ENCODE data around the gene PRDM16. TPM values are rescaled to one million over a fixed set of nuclear protein-coding genes. Genes with fewer than 3 reads are reported as not detected.

The PRDM16 gene
- total and polyA plus RNA-seq, 8 donors: 9.6 to 18.0 (median 14.7) TPM

DNA sequence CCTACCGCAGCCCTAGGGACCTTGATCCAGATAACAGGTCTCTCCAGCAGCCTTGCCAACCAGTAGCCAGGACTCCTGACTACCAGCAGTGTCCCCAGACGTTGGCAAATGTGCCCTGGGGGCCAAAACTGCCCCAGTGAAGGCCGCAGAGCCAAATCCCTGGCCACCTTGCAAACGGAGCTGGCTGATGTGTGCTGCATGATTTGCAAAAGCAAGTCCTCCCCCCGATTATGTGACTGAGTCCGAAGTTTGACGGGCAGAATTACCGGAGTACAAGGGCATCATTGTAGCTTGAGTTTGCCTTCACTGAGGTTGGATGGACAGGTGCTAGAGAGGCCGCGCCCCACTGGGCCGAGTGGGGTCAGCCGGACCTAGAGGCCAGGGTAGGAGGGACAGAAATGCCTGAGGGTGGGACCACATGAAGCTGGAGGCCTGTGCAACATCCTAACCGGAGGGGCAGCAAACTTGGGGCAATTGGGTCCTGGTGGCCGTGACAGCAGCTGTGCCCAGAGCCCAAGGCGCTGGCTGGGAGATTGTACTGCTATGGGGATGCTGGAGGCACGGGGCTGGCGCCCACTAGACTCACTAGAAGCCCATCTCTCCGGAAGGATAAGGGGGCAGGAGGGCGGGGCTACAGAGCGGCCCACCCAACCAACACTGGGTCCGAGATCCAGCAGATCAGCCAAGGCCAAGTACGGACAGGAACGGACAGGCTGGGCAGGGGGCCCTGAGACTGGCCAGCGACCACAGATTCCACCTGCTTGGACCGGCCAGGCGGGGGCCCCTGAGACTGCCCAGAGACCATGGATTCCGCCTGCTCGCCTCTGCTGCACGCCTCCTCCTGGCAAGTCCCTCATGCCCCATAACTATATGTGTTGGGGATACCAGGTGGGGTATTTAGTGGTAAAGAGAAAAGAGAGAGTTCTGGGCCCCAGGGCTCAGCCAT lies 388.2 kb downstream of the PRDM16 start:
- DNase-seq (peak in 1 of 4 donors; percentile 78), ATAC-seq (no peak)
- no peaks in the 10 kb centered on the region for H3K36me3 ChIP-seq
- peaks cover 3 to 25% of the 10 kb centered on the region in 2 donors for H3K4me1 ChIP-seq
- H3K9me3 ChIP-seq: no peaks in the 10 kb centered on the region
- no peak overlapping the region for H3K4me3 ChIP-seq
- intact Hi-C loops (cut with DNase I): no loop called here
- TF ChIP-seq, protein P1, sequence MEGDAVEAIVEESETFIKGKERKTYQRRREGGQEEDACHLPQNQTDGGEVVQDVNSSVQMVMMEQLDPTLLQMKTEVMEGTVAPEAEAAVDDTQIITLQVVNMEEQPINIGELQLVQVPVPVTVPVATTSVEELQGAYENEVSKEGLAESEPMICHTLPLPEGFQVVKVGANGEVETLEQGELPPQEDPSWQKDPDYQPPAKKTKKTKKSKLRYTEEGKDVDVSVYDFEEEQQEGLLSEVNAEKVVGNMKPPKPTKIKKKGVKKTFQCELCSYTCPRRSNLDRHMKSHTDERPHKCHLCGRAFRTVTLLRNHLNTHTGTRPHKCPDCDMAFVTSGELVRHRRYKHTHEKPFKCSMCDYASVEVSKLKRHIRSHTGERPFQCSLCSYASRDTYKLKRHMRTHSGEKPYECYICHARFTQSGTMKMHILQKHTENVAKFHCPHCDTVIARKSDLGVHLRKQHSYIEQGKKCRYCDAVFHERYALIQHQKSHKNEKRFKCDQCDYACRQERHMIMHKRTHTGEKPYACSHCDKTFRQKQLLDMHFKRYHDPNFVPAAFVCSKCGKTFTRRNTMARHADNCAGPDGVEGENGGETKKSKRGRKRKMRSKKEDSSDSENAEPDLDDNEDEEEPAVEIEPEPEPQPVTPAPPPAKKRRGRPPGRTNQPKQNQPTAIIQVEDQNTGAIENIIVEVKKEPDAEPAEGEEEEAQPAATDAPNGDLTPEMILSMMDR (IDR thresholded peaks at IDR 0.05): no peak
- no peak overlapping the region for H3K27ac ChIP-seq
- peaks cover 3 to 40% of the 10 kb centered on the region in 2 donors for H3K27me3 ChIP-seq

DNA sequence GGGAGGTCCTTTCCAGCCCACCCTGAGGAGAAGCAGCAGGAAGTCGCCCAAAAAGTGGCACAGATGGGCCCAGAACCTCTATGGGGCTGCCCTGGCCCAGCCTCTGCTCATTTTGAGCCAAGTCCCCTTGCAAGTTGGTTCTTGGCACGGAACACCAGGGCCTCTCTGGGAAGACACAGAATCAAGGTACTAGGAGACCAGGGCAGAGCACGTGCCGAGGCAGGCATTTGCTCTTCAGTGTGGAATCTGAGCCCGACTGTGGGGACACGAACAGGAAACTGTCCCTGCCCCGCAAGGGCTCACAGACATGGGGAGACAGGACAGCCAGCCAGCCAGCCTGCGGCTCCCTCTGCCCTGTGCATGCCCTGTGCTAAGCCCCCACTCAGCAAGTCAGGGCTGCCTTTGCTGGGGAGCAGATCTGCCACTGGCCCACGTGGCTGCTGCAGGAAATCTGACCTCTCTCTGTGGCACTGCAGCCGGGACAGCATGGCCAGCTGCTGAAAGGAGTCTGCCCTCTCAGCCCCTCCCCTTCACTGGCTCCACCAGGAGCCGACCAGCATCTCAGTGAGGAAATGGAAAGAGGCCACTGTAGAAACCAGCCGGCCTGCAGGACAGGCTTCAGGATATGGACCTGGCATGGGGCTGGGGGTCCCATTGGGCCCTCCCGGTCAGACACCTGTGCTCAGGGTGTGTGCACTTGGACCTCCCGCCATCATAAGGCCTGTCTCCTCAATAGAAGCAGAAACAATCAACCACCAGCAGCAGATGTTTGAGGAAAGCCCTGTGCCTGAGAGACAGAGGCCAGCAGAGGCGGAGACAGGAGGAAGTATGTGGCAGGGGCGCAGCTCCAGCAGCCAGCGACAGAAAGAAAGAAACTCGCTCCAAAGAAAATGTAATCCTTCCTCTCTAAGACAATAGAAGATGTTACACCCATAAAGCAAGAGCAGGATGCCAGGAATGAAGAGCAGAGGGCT lies 389.2 kb downstream of the PRDM16 start:
- DNase-seq (peak in 1 of 4 donors; percentile 63), ATAC-seq (no peak)
- TF ChIP-seq, protein P1 (IDR thresholded peaks at IDR 0.05): no peak
- intact Hi-C loops (cut with DNase I): no loop called here
- peaks cover 3 to 23% of the 10 kb centered on the region in 2 donors for H3K4me1 ChIP-seq
- no peaks in the 10 kb centered on the region for H3K9me3 ChIP-seq
- H3K27me3 ChIP-seq: peaks cover 3 to 31% of the 10 kb centered on the region in 2 donors
- H3K4me3 ChIP-seq: no peak overlapping the region
- H3K27ac ChIP-seq: no peak overlapping the region
- H3K36me3 ChIP-seq: no peaks in the 10 kb centered on the region

DNA sequence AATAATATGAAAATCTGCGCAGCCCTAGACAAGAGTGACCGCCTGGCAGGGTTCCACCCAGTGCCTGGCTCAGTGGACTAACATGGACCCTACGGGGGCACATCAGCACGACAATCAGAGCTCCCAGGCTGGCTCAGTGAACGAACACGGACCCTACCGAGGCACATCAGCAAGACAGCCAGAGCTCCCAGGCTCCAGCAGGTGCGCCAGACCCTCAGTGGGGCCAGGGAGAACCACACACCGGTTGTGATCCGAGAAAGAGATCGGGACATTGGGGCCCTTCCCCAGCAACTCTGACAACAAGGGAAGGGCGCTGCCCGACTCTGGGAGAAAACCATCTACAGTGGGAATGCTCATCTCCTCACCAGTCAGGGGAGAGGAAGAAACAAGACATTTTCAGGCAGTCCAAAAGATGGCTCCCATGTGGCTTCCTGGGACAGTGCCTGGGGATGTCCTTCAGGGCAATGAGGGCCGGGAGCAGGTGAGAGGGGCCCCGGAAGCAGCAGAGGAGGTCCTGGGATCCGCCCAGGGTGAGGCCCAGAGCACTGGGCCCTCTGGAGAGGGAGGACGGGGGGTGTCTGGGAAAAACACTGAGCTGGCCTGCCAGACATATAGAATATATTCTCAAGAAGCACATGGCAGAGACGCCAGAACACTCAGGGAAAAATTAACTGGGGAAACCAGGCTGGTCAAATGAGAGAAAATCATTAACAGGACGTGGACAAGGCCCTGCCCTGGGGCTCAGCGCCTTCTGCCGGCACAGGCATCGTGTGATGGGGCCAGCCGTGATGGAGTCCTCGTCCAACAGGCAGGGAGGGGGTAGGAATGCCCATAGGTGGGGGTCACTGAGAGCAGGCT lies 390.3 kb downstream of the PRDM16 start:
- DNase-seq (peak in 1 of 4 donors; percentile 54), ATAC-seq (no peak)
- Histone ChIP-seq H3K9me3 (no peaks in the 10 kb centered on the region), H3K4me1 (peaks cover 0 to 13% of the 10 kb centered on the region in 2 donors), H3K27me3 (peaks cover 0 to 20% of the 10 kb centered on the region in 2 donors), H3K4me3 (no peak overlapping the region), H3K27ac (no peak overlapping the region), H3K36me3 (no peaks in the 10 kb centered on the region)
- TF ChIP-seq, protein P1 (IDR thresholded peaks at IDR 0.05): no peak
- intact Hi-C loops (cut with DNase I): no loop called here

DNA sequence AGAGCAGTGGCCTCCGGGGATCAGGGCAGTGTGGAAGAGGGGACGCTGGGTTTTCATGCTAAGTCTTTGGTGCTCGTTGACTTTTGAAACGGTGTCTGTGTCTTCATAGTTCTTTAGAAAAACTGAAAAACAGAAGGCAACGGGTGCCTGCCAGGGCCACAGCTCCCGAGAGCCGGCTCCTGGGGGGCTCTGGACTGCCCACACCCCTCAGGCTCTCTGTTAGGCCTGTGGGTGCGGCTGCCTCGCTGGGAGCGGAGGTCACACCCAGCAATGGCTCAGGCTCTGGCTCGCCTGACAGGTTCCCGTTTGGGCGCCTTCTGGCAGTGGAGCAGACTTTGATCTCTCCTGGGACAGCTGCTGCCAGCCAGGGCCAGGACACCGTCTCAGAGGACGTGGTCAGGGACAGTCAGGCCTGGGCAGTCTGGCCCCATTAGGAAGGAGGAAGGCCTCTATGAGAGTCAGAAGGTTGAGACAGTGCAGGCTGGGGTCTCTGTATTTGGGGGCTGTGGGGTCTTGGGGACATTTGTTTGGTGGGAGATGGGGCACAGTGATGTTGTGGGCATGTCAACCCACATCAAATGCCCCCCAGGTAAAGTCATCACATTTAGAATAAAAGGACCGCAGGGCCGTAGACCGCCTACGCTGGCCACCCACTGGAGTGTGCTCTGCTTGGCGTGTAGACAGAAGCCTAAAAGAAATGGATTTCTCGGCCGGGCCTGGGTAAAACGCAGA lies 391.1 kb downstream of the PRDM16 start:
- no peak for ATAC-seq
- TF ChIP-seq, protein P1 (IDR thresholded peaks at IDR 0.05): no peak
- no peaks in the 10 kb centered on the region for H3K9me3 ChIP-seq
- DNase-seq: peak in 1 of 4 donors; percentile 63
- no peak overlapping the region for H3K4me3 ChIP-seq
- H3K36me3 ChIP-seq: no peaks in the 10 kb centered on the region
- intact Hi-C loops (cut with DNase I): no loop called here
- H3K27ac ChIP-seq: no peak overlapping the region
- peaks cover 0 to 6% of the 10 kb centered on the region in 2 donors for H3K4me1 ChIP-seq
- peaks cover 0 to 11% of the 10 kb centered on the region in 2 donors for H3K27me3 ChIP-seq

Data from left lung (tissue), 10 donors.